ENCODE data around the gene CLCN4.

DNA sequence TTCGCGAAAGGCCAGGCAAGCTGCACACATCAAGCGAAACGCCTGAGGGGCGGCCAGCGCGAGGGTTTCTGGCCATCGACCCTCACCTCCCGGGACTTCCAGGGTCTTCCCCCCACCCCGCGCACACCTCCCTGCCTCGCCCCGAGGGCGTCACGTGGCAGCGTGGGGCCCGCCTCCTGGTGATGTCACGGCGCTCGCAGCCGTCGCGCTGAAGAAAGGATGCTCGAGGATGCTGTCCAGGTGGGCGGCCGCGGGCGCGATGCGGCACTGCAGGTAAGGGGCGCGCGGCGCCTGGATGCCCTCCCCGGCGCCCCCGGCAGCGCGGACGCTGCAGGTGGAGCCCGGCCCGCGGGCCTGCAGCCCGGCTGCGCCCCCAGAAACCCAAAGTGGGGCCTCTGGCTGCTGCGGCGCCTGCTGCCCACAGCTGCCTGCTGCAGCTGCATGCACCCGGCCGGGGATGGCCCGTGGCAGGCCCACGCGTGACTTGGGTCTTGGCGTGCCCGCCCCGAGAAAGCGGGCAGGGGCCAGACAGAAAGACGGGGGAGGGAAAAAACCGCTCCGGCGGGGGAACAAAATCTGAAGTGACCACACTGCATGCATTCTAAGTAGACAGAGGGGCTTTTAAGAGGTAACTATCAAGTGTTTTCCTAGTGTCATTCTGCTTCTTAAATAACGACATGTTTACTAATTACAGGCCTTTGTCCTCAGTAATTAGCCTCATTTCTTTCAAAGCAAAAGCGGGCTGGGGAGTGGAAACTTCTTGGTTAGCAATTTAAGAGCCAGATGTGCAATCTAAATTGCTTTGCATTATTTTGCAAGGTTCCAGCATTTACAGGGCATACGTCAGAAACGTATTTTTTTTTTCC is 1.7 kb downstream of the CLCN4 start:
- no peak for TF ChIP-seq POLR2AphosphoS5 (IDR thresholded peaks at IDR 0.05; ENCODE audit: insufficient read depth in 1 of 2, low read depth in 1 of 2)
- TF ChIP-seq POLR2A (IDR thresholded peaks at IDR 0.05): no peak

Data from vagina (tissue), 2 donors.